Left lung (tissue), 10 donors: ENCODE results near the gene ENGASE. TPM values are rescaled to one million over a fixed set of nuclear protein-coding genes. Genes with fewer than 3 reads are reported as not detected.

Experiments
- ATAC-seq: fragments of 200-7000 bp; cut with Tn5 transposase; one replicate; pipeline ENCODE4 v1.9.1; 2020; ENCODE audit warnings: moderate library complexity
- DNase-seq, 4 donors: peaks; one replicate each; pipeline ENCODE4 v3.0.0-alpha.2; 2013 to 2020
- H3K27ac ChIP-seq, 2 donors: fragments of 200-600 bp; sonication (generic) in 1 of 2; one replicate each; pipeline versions ENCODE4 v1.5.0 to v1.8.0; 2020 to 2021
- H3K27me3 ChIP-seq, 2 donors: fragments of 200-600 bp; sonication (generic) in 1 of 2; one replicate each; pipeline versions ENCODE4 v1.5.0 to v1.8.0; 2020 to 2021
- H3K36me3 ChIP-seq, 2 donors: fragments of 200-600 bp; sonication (generic) in 1 of 2; one replicate each; pipeline versions ENCODE4 v1.5.0 to v1.8.0; 2020 to 2021
- H3K4me1 ChIP-seq, 2 donors: fragments of 200-600 bp; one replicate each; pipeline ENCODE4 v1.8.0; 2021
- H3K4me3 ChIP-seq, 2 donors: fragments of 200-600 bp; sonication (generic) in 1 of 2; one replicate each; pipeline versions ENCODE4 v1.5.0 to v1.8.0; 2020 to 2021; ENCODE audit warnings: mild to moderate bottlenecking in 1 of 2
- H3K9me3 ChIP-seq, 2 donors: fragments of 200-600 bp; sonication (generic) in 1 of 2; one replicate each; pipeline versions ENCODE4 v1.5.0 to v1.8.0; 2020 to 2021
- CTCF ChIP-seq, 2 donors: fragments of 200-600 bp; sonication (generic) in 1 of 2; IDR thresholded peaks; one replicate each; pipeline versions ENCODE4 v1.5.0 to v1.8.0; 2021; ENCODE audit warnings: antibody characterized with exemption in 2 of 2
- intact Hi-C, 2 donors: fragments of 100-400 bp; cut with DNase I; formaldehyde crosslinking; loops; one replicate each; pipeline versions ENCODE4 v1.11.2 to v1.14.2; 2022
- polyA plus RNA-seq, 6 donors: library from polyadenylated mRNA; unstranded; fragments of 120-200 nt; gene quantifications; one replicate each; pipeline ENCODE4 v1.2.1, GENCODE V29; 2013; ENCODE audit not compliant: insufficient read length in 6 of 6
- total RNA-seq, 2 donors: library from RNA; stranded (reverse); fragmentation: NEBNext Ultra II Directional; extraction: Animal tissue kit (Norgen Biotek cat#: 25700); gene quantifications; one replicate each; pipeline ENCODE4 v1.2.1, GENCODE V29; 2021
- donor health status: DM: no; HTN: yes; CAD: no.
- donor health status: DM: no; HTN: no; CAD: no.

Gene ENGASE
- total and polyA plus RNA-seq, 8 donors = 25.1 to 50.2 (median 35.2) TPM

GRCh38 chr17:79048826-79049755, 25.5 kb upstream of the ENGASE start:
- intact Hi-C loops = no loop called here
- Histone ChIP-seq H3K4me3 (no peak overlapping the region), H3K9me3 (peaks cover 0 to under 1% of the 10 kb centered on the region in 2 donors), H3K36me3 (no peaks in the 10 kb centered on the region), H3K27ac (no peak overlapping the region), H3K27me3 (no peaks in the 10 kb centered on the region), H3K4me1 (peaks cover 0 to 8% of the 10 kb centered on the region in 2 donors)
- DNase-seq (no peak), ATAC-seq (no peak)
- TF ChIP-seq CTCF (IDR thresholded peaks at IDR 0.05) = no peak

GRCh38 chr17:79049821-79050220, 24.8 kb upstream of the ENGASE start:
- H3K36me3 ChIP-seq = no peaks in the 10 kb centered on the region
- H3K27ac ChIP-seq = no peak overlapping the region
- no peak for TF ChIP-seq CTCF (IDR thresholded peaks at IDR 0.05)
- H3K27me3 ChIP-seq = no peaks in the 10 kb centered on the region
- intact Hi-C loops = no loop called here
- ATAC-seq (no peak), DNase-seq (no peak)
- H3K9me3 ChIP-seq = peaks cover 0 to 3% of the 10 kb centered on the region in 2 donors
- H3K4me1 ChIP-seq = peaks cover 0 to 8% of the 10 kb centered on the region in 2 donors
- no peak overlapping the region for H3K4me3 ChIP-seq

- DNase-seq = no peak
- Histone ChIP-seq H3K27me3 (no peaks in the 10 kb centered on the region), H3K27ac (no peak overlapping the region), H3K4me3 (no peak overlapping the region), H3K36me3 (no peaks in the 10 kb centered on the region), H3K4me1 (peaks cover 0 to 7% of the 10 kb centered on the region in 2 donors), H3K9me3 (peaks cover 0 to 3% of the 10 kb centered on the region in 2 donors)
- no peak for ATAC-seq
- intact Hi-C loops = no loop called here
- TF ChIP-seq CTCF (IDR thresholded peaks at IDR 0.05) = no peak
Measured at GRCh38 chr17:79050551-79050950, 24.1 kb upstream of the ENGASE start.

- Histone ChIP-seq H3K4me1 (no peaks in the 10 kb centered on the region), H3K27me3 (no peaks in the 10 kb centered on the region), H3K36me3 (no peaks in the 10 kb centered on the region), H3K4me3 (no peak overlapping the region), H3K27ac (no peak overlapping the region), H3K9me3 (peaks cover 0 to 3% of the 10 kb centered on the region in 2 donors)
- intact Hi-C loops = no loop called here
- ATAC-seq = no peak
- DNase-seq = no peak
- no peak for TF ChIP-seq CTCF (IDR thresholded peaks at IDR 0.05)
Measured at GRCh38 chr17:79051306-79051705, 23.3 kb upstream of the ENGASE start.

GRCh38 chr17:79052131-79052530, 22.5 kb upstream of the ENGASE start:
- ATAC-seq = no peak
- no peak for TF ChIP-seq CTCF (IDR thresholded peaks at IDR 0.05)
- DNase-seq = no peak
- H3K27ac ChIP-seq = no peak overlapping the region
- peaks cover 0 to 3% of the 10 kb centered on the region in 2 donors for H3K9me3 ChIP-seq
- no peaks in the 10 kb centered on the region for H3K4me1 ChIP-seq
- H3K36me3 ChIP-seq = no peaks in the 10 kb centered on the region
- no peaks in the 10 kb centered on the region for H3K27me3 ChIP-seq
- H3K4me3 ChIP-seq = no peak overlapping the region
- intact Hi-C loops = no loop called here
